Measurements from ENCODE around the gene CNOT2. TPM values are rescaled to one million over a fixed set of nuclear protein-coding genes. Genes with fewer than 3 reads are reported as not detected.

The CNOT2 gene
- total RNA-seq, 2 experiments from 2014 or later = 121 to 123 TPM

- Histone ChIP-seq H3K4me3 (ENCODE audit: low read depth, low read length, poor library complexity, severe bottlenecking) (peak overlapping the region; percentile 27), H3K9me2 (ENCODE audit: insufficient read depth, low read length) (no peaks in the 10 kb centered on the region), H3K4me1 (ENCODE audit: insufficient read depth, low read length, poor library complexity, severe bottlenecking) (peaks cover 87% of the 10 kb centered on the region), H3K4me2 (ENCODE audit: low read length) (peak overlapping the region; percentile 70), H2AFZ (ENCODE audit: low read length) (no peak overlapping the region), H3K79me2 (ENCODE audit: insufficient read depth, low read depth, low read length) (peaks cover 100% of the 10 kb centered on the region), H3K27ac (ENCODE audit: low read depth, low read length, poor library complexity, severe bottlenecking) (peak overlapping the region; percentile 45), H3K9me3 (ENCODE audit: low read length) (peaks cover 9% of the 10 kb centered on the region; the same call in 1 of the 2 replicates), H3K36me3 (ENCODE audit: insufficient read depth, low read length) (peaks cover 43% of the 10 kb centered on the region), H4K20me1 (ENCODE audit: insufficient read depth, low read length) (peaks cover 8% of the 10 kb centered on the region)
- BruUV-seq (replicated peaks) = no TSS peak
- DNase-seq (ENCODE audit: low spot score) = peak; percentile 27
- POLR2A ChIA-PET = no interaction called here
- intact Hi-C loops (cut with micrococcal nuclease; ENCODE audit: unreplicated experiment) = loop anchor here (1.0 to 10.0 kb wide), 4 partner anchors 53 to 1421 kb away; partner anchors contain the start of genes KCNMB4 and TMEM19
- CTCF ChIA-PET (ENCODE audit: unreplicated experiment) = no interaction called here
- TF ChIP-seq EZH2phosphoT487 (IDR thresholded peaks at IDR 0.05; ENCODE audit: borderline replicate concordance, low read depth, low read length) = no peak
- TF ChIP-seq CTCF (conservative IDR thresholded peaks at IDR 0.05; ENCODE audit: low read length) = no peak
These were observed 21.0 kb downstream of the CNOT2 start for GRCh38 chr12:70264067-70264867.

GRCh38 chr12:70265132-70265531 lies 21.9 kb downstream of the CNOT2 start:
- Histone ChIP-seq H3K4me1 (ENCODE audit: insufficient read depth, low read length, poor library complexity, severe bottlenecking) (peaks cover 87% of the 10 kb centered on the region), H3K4me3 (ENCODE audit: low read depth, low read length, poor library complexity, severe bottlenecking) (no peak overlapping the region), H3K4me2 (ENCODE audit: low read length) (peak overlapping the region; percentile 70), H3K9me2 (ENCODE audit: insufficient read depth, low read length) (no peaks in the 10 kb centered on the region), H4K20me1 (ENCODE audit: insufficient read depth, low read length) (peaks cover 9% of the 10 kb centered on the region; the same call in 1 of the 2 replicates), H3K36me3 (ENCODE audit: insufficient read depth, low read length) (peaks cover 43% of the 10 kb centered on the region), H3K27ac (ENCODE audit: low read depth, low read length, poor library complexity, severe bottlenecking) (no peak overlapping the region), H3K9me3 (ENCODE audit: low read length) (peaks cover 9% of the 10 kb centered on the region; the same call in 1 of the 2 replicates), H2AFZ (ENCODE audit: low read length) (no peak overlapping the region), H3K79me2 (ENCODE audit: insufficient read depth, low read depth, low read length) (peaks cover 100% of the 10 kb centered on the region)
- ChIA-PET POLR2A (no interaction called here), CTCF (ENCODE audit: unreplicated experiment) (no interaction called here)
- no peak for TF ChIP-seq EZH2phosphoT487 (IDR thresholded peaks at IDR 0.05; ENCODE audit: borderline replicate concordance, low read depth, low read length)
- TF ChIP-seq CTCF (conservative IDR thresholded peaks at IDR 0.05; ENCODE audit: low read length) = no peak
- no TSS peak for BruUV-seq (replicated peaks)
- intact Hi-C loops (cut with micrococcal nuclease; ENCODE audit: unreplicated experiment) = loop anchor here (10.0 kb wide), 1 partner anchor 1420 kb away; the partner anchor contains the start of gene TMEM19
- DNase-seq (ENCODE audit: low spot score) = no peak

GRCh38 chr12:70267550-70267949 lies 24.3 kb downstream of the CNOT2 start:
- H3K9me3 ChIP-seq (ENCODE audit: low read length) = peaks cover 8% of the 10 kb centered on the region; the same call in 1 of the 2 replicates
- H3K36me3 ChIP-seq (ENCODE audit: insufficient read depth, low read length) = peaks cover 45% of the 10 kb centered on the region
- H3K4me2 ChIP-seq (ENCODE audit: low read length) = peak overlapping the region; percentile 12; the same call in 1 of the 2 replicates
- ChIA-PET POLR2A (no interaction called here), CTCF (ENCODE audit: unreplicated experiment) (no interaction called here)
- H2AFZ ChIP-seq (ENCODE audit: low read length) = no peak overlapping the region
- H3K9me2 ChIP-seq (ENCODE audit: insufficient read depth, low read length) = no peaks in the 10 kb centered on the region
- H3K4me3 ChIP-seq (ENCODE audit: low read depth, low read length, poor library complexity, severe bottlenecking) = no peak overlapping the region
- intact Hi-C loops (cut with micrococcal nuclease; ENCODE audit: unreplicated experiment) = loop anchor here (10.0 kb wide), 1 partner anchor 1417 kb away; the partner anchor contains the start of gene TMEM19
- peaks cover 72% of the 10 kb centered on the region for H3K4me1 ChIP-seq (ENCODE audit: insufficient read depth, low read length, poor library complexity, severe bottlenecking)
- H4K20me1 ChIP-seq (ENCODE audit: insufficient read depth, low read length) = peaks cover 9% of the 10 kb centered on the region; the same call in 1 of the 2 replicates
- BruUV-seq (replicated peaks) = no TSS peak
- TF ChIP-seq EZH2phosphoT487 (IDR thresholded peaks at IDR 0.05; ENCODE audit: borderline replicate concordance, low read depth, low read length) = no peak
- no peak for TF ChIP-seq CTCF (conservative IDR thresholded peaks at IDR 0.05; ENCODE audit: low read length)
- H3K79me2 ChIP-seq (ENCODE audit: insufficient read depth, low read depth, low read length) = peaks cover 100% of the 10 kb centered on the region
- DNase-seq (ENCODE audit: low spot score) = peak; percentile 10
- H3K27ac ChIP-seq (ENCODE audit: low read depth, low read length, poor library complexity, severe bottlenecking) = no peak overlapping the region

Data from OCI-LY7 (cell line).